NCI-H128 (cell line): ENCODE measurements around the gene DEGS2.
"Not testable (repeated sequence)": the region's sequence is repeated elsewhere in the genome, so short reads cannot be mapped to it uniquely, and the experiment has no call there.

Experiments
- DNase-seq: peaks from one replicate; lab custom pipeline; 2025; ENCODE audit not compliant: unreplicated experiment; lab: John Stamatoyannopoulos, UW

Gene DEGS2

DNA sequence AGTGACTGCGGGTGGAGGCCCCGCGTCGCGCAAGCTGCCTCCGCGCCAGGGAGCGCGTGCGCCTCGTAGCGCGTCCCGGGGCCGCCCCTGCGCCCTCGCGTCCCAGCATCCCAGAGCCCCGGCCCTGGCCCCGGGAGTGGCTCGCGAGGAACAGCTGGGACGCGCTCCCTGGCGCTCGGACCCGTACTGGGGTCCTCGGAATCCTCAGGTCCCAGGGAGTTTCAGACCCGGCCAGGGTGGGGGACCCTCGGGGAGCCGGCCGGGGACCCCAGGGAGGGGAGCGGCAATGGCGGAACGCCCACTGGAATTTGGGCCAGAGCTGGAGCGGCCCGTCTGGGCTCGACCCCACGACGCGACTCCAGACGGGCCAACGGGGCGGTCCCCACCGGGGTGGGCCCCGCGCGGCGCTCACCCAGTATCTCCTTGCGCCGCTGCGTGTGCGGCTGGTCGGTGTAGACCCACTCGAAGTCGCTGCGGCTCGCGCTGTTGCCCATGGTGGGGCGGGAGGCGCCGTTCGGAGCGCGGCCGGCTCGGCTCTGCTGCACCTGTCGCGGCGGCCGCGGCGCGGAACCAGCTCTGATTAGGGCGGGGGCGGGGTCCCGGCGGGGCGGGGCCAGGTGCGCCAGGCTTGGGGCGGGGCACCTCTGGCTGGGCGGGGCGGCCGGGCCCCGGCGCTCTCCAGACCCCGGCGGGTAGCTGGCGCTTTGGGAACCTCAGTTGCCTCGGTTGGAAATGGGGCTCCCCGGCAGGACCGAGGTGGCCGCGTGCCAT lies at the start of gene DEGS2:
DEGS2 (minus strand) TSS at position 552 of the 771 bp plus-strand sequence; CDS start at position 494, 58 bp downstream.
- DNase-seq = peak; percentile 66

DNA sequence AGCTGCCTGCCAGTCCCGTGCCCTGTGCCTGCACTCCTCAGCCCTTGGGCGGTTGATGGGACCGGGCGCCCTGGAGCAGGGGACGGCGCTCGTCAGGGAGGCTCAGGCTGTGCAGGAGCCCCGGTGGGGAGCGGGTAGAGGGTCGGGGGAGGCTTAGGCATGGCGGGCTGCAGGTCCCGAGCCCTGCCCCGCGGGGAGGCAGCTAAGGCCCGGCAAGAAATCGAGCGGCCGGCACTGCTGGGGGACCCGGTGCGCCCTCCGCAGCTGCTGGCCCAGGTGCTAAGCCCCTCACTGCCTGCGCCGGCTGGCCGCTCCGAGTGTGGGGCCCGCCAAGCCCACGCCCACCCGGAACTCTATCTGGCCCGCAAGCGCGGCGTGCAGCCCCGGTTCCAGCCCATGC lies 48.7 kb upstream of the DEGS2 start:
- not testable (repeated sequence) for DNase-seq

DNA sequence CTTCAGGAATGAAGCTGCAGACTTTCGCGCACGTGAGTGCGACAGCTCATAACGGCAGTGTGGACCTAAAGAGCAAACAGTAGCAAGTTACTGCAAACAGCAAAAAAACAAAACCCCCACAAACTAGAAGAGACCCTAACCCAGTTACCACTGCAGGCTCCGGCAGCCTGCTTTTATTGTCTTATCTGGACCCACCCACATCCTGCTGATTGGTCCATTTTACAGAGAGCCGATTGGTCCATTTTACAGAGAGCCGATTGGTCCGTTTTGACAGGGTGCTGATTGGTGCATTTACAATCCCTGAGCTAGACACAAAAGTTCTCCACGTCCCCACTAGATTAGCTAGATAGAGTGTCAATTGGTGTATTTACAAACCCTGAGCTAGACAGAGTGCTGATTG lies 48.1 kb upstream of the DEGS2 start:
- DNase-seq = not testable (repeated sequence)

DNA sequence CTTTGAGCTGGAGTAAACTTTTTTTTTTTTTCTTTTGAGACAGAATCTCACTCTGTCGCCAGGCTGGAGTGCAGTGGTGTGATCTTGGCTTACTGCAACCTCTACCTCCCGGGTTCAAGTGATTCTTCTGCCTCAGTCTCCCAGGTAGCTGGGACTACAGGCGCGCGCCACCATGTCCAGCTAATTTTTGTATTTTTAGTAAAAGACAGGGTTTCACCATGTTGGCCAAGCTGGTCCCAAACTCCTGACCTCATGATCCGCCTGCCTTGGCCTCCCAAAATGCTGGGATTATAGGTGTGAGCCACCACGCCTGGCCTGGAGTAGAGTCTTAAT lies 45.4 kb upstream of the DEGS2 start:
- not testable (repeated sequence) for DNase-seq

DNA sequence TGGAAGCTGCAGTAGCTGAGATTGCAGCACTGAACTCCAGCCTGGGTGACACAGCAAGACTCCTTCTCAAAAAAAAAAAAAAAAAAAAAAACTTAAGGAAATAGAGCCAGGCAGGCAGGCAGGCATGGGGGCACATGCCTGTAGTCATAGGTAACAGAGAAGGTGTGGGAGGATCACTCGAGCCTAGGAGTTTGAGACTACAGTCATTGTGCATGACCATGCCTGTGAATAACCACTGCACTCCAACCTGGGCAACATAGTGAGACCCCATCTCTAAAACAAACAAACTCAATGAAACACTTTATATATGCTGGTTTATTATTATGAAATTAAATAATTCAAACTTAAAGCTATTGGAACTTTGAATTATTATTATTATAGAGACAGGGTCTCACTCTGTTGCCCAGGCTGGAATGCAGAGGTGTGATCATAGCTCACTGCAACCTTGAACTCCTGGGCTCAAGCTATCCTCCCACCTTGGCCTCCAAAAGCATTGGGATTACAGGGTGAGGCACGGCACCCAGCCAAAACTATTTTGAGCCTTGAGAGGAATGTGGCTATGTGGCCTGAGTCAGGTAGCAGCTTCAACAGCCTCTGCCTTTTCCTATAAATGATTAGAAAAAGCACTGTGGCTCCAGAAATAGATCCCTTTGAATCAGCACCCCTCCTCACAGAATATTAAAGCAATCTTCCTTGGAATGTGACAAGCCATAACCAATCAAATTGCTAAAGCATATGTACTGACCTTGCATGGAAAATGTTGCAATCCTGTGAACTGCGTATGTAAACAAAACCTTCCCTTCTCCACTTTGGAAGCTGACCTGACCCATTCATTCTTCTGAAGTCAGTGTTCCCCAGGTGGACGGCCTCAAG lies 44.8 kb upstream of the DEGS2 start:
- DNase-seq = no peak

DNA sequence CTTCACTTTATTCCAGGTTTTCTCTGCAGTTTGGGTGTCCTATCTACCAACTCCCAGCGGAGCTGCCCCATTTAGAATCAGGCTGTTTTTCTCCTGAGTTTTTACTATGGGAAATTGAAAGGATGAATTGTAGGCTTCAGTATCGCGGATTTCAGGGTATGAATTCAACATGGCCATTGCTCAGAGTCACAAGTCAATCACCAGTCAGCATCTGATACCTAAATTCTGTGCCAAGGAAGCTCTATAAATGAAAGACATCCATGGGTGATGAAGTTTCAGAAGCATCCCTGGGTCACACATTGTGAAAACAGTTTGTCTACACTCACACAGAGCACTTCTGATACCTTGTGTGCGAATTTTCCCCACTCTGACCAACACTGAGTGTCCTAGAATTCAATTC lies 43.7 kb upstream of the DEGS2 start:
- no peak for DNase-seq

DNA sequence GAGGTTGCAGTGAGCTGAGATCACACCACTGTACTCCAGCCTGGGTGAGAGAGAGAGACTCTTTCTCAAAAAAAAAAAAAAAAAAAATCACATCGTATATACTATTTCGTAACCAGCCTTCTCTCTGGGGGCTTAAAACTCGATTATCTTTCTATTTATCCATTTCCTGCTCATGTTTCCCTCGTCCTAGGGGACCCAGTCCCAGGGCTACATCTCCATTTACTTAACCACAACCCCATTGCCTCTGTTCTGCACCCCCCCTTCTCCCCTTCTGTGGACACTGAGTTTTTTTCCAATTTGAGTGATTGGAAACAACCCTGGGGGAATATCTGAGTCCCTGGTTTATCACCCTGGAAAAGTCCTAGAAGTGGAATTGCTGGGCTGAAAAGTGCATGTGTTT lies 43.3 kb upstream of the DEGS2 start:
- no peak for DNase-seq

DNA sequence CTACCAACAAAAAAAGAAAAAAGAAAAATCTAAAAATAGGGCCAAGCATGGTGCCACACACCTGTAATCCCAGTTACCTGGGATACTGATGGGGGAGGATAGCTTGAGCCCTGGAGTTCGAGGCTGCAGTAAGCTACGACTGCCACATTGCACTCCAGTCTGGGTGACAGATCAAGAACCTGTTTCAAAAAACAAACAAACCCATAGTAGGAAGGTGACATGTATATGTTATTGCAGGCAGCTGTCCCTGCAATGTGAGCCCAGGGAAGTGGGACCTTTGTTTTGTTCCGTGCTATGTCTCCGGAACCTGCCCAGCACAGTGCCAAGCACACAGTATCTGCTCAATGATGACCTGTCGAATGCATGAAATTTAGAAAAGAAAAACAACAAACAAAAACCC lies 42.3 kb upstream of the DEGS2 start:
- no peak for DNase-seq

DNA sequence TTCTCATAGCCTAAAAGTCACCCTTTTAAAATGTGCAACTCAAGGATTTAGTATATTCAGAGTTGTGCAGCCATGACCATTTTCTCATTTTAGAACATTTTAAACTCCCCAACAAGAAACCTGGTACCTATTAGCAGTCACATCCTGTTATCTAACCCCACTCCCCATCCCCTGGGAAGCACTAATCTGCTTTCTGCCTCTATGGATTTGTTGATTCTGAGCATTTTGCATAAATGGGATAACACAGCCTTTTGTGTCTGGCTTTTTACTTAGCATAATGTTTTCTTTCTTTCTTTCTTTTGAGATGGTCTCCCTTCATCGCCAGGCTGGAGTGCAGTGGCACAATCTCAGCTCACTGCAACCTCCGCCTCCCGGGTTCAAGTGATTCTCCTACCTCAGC lies 40.9 kb upstream of the DEGS2 start:
- DNase-seq = no peak

DNA sequence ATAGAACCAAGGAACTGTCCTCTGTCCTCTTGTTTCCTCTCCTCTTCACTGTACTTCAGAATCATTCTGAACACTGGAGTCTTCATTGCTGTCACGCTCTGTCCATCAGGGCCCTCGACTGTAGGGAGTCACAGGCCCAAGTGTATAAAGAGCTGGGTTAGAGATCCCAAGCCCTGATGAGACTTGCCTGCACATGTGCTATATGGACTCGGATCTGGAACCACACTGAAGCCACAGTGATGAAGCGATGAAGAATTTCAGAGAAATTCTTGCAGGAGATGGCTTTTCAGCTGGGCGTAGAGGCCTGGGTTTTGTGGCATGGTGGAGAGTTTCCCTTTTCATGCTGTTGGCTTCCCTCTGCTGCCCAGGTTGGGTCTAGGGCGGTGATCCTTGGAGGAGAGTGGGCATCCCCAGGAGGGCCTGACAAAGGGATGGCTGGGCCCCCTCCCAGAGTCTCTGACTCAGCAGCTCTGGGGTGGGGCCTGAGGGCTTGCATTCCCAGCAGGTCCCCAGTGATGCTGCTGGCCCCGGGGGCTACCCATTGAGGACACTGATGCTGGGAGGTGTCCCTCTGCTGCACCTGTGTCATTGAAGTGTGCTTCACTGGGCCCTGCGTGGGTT lies 39.9 kb upstream of the DEGS2 start:
- no peak for DNase-seq

DNA sequence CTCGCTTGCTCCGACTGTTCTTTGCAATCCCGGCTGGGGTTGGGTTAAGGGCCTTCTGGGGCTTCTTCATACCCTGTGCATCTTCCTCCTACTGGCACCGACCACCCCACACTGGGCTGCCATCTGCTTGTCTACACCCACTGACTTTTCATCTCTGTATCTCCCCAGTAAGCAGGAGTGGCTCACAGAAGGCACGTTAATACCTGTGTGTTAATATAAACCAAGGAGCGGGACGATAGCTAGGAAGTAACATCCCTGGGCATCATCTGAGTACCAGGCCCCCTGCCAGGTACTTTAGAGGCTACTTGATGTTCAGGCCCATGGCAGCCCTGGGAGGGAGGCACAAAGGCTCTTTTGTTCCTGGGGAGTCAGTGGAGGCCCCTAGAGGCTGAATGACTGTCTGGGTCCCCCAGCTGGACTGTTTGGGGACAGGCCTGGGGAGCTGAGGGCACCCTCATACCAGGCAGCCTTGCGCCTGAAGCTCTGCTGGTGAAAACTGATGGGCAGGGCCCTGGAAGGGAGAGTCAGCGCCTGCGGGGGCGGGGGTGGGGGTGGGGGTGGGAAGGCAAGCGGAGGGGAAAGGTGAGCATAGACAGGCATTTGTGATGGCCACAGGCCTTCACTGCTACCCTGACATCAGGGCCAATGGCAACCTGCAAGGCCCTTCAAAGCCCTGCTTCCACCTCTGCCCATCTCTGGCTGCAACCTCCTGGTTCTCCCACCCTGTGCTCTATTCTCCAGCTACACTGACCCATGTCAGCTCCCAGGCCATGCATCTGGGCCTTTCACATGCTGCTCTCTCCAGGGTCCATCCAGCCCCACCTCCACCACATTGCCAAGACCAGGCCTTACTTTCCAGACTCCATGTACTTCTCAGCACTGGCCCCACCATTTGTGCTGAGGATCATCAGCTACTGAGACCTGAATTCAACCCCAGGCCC lies 34.2 kb upstream of the DEGS2 start:
- no peak for DNase-seq

DNA sequence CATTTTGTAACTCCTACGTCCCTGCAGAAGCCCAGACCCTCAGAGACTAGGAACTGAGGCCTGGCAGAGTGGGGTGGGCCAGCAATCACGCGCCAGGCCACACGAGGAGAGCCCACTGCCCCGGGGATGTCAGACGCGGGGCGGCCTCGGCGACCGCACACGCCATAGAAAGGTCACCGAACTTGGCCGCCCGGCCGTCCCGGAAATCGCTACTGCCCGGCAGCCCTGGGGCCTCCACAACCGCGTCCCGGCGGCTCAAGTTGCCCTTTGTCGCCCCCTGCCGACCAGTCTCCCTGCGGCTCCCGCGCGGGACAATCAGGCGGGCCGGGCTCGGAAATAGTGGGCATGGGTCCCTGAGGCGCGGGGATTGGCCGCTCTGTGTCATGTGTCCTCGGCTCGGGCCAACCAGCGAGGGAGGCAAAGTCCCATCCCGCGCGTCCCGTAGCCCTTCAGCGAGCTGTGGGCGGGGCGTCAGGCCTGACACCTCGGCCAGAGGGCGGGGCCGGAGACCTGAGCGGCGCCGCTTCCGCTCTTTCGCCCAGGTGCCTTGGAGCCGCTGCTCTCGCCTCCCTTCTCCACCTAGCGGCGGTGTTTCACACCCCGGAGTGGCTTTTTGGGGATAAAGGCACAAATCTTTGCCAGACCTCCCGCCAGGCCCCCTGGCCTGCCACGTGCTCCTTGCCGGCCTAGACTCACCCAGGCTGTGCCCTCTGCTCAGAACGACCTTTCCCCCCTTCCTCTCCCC lies 33.4 kb upstream of the DEGS2 start:
- DNase-seq = peak; percentile 100

DNA sequence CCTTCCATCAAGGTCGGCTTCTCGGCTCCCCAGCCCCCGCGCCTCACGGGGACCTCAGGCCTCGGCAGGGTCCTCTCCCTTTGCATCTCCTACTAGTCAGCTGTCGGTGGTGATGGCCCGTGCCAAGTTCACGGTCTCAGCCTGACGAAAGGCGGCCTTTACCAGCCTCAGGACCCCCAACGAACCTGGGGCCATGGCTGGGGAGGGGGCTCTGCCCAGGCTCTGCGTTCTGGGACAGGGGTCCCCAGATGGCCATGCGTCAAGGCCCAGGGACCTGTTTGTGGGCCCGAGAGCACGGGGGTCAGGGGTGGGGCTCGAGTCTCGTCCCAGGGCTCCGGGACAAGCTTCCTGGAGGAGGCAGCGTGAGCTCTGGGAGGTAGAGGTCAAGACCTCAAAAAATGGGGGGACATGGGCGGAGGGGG lies 32.8 kb upstream of the DEGS2 start:
- no peak for DNase-seq

DNA sequence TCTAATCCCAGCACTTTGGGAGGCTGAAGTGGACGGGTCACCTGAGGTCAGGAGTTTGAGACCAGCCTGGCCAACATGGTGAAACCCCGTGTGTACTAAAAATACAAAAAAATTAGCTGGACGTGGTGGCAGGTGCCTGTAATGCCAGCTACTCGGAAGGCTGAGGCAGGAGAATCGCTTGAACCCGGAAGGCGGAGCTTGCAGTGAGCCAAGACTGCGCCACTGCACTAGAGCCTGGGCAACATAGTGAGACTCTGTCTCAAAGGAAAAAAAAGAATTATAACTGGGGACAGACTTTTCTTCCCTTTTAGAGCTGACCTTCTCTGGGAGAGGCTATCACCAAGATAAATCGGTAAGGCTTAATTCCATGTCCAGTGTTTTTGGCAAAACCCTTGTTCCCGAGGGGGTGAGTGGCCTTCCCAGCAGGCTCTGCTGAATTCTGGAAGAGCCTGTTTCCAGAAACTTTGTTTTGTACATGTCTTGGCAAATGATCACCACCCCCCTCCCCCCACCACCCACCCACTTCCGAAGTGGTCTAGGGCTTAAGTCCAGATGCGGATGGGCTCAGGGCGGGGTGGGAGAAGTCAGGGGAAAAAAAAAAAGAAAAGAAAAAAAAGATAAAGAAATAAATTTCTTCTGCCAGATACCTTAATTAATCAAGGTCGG lies 32.3 kb upstream of the DEGS2 start:
- DNase-seq = no peak

DNA sequence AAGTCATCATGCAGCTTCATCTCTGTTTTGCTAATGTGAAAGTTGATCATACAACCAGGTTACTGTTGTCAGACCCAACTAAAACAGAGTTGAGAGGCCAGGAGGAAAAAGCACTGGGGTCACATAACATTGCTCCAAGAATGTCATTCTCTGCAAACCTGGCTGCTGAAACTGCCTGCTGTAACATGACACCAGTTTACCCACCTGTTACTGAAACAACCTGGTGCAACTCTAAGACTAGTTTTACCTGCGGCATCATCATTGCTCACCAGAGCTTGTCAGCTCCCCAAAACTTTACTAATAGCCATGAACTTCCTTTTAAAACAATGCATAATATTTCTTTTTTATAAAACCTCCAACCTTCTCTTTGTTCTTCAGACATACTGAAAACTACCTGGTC lies 30.7 kb upstream of the DEGS2 start:
- no peak for DNase-seq

DNA sequence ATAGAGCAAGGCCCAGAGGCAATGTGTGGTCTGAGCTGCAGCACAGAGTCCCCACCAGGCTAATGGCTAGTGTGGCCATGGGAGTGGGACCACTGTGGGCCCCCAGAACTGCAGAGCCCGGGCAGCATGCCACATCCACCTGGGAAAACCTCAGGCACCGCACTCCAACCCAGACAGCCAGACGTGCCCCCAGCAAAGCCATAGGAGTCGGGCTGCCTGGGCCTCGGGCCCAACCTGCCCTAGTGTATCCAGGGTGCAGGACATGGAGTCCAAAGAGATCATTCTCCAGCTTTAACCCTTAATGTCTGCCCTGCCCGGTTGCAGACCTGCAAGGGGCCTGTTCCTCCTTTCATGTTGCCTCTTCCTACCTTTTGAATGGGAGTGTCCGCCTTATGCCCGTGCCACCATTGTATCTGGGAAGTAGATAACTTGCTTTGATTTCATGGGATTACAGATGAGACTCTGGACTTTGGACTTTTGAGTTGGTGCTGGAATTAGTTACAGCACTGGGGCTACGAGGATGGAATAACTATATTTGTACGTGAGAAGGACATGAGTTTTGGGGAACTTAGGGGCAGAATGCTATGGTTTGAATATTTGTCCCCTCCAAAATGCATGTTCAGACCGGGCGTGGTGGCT lies 29.1 kb upstream of the DEGS2 start:
- DNase-seq = no peak

DNA sequence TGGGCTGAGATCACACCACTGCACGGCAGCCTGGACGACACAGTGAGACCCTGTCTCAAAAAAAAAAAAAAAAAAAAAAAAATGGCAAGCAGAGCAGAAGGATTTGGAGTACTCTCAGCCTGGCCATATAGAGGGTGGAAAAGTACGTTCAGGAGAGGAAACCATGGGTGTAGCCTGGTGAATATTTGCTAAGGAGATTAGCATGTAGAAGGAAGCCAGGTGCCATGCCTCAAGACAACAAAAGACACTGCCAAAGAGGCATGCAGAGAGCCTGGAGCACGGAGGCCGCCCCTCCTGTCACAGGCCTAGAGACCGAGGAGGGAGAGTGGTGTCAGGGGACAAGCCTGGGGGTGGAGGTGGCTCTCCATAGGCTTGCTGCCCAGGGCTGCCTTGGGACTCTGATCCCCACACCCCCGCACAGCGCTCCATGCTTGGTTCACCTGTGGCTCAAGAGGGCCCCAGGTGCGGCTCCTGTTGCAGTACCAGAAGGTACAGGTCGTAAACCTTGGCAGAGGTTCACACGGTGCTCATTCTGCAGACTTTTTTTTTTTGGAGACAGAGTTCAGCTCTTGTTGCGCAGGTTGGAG lies 27.9 kb upstream of the DEGS2 start:
- DNase-seq = no peak

DNA sequence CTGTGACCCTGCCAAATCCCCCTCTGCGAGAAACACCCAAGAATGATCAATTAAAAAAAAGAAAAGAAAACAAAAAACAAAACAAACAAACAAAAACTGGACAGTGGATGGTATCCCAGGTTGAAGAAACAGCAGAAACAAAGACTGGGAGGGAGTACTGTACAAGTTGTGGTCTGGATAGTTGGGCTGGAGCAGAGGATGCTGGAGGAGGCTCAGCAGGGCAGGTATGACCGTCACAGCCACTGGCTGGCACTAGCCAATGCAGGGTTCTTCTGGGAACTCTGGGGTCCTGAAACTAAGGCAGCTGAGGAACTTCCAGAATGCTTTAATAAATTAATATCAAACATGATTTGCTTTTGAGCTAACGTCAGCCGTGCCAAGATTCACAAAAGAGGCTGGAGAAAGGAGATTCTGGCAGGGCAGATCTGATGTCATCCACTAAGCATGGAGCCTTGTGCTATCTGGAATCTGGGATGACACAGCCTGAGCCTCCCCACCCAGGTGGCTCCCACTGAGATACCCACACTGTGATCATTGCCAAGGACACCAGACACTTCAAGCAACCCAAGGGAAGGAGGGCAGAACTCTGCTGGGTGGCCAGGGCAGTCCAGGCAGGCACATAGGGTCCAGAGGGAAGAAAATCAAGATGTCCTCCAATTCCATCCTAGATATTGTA lies 22.6 kb upstream of the DEGS2 start:
- DNase-seq = not testable (repeated sequence)
